AG09319 (cell line): ENCODE results near the gene SMC3.

Source experiments
- DNase-seq: peaks from one replicate; pipeline ENCODE4 v3.0.0-alpha.2; 2010; ENCODE audit warnings: low read depth; ENCODE audit errors: extremely low read depth
- CTCF ChIP-seq: IDR thresholded peaks from 2 replicates; pipeline ENCODE4 v1.5.1; 2011; ENCODE audit warnings: low read depth, mild to moderate bottlenecking, inconsistent platforms, low read length, moderate library complexity

The SMC3 gene

GRCh38 chr10:110560012-110560411, 7.5 kb upstream of the SMC3 start:
- DNase-seq, result no peak
- no peak for TF ChIP-seq CTCF

GRCh38 chr10:110561292-110561691, 6.2 kb upstream of the SMC3 start:
- TF ChIP-seq CTCF, result no peak
- DNase-seq, result no peak

GRCh38 chr10:110562348-110562747, 5.1 kb upstream of the SMC3 start:
- DNase-seq, result no peak
- TF ChIP-seq CTCF, result no peak

- TF ChIP-seq CTCF, result no peak
- DNase-seq, result no peak
Observed at GRCh38 chr10:110563132-110563531, 4.4 kb upstream of the SMC3 start.

- no peak for TF ChIP-seq CTCF
- no peak for DNase-seq
Observed at GRCh38 chr10:110566472-110567200, 859 bp upstream of the SMC3 start.

GRCh38 chr10:110568055-110568735, 700 bp downstream of the SMC3 start:
- TF ChIP-seq CTCF, result no peak
- no peak for DNase-seq

- no peak for TF ChIP-seq CTCF
- DNase-seq, result no peak
Observed at GRCh38 chr10:110569122-110569521, 1.6 kb downstream of the SMC3 start.
